NCI-H2227 treated with DMSO at 0.1 percent for 48 hours (cell line): ENCODE results near the gene GRIA1.
"Not testable (repeated sequence)": the region's sequence is repeated elsewhere in the genome, so short reads cannot be mapped to it uniquely, and the experiment has no call there.

Experiments
- DNase-seq: peaks from one replicate; lab custom pipeline; 2025; lab: John Stamatoyannopoulos, UW

GRIA1 gene

GRCh38 chr5:153718713-153719112 lies 228.2 kb downstream of the GRIA1 start:
- no peak for DNase-seq

GRCh38 chr5:153719324-153719723 lies 228.9 kb downstream of the GRIA1 start:
- no peak for DNase-seq

- not testable (repeated sequence) for DNase-seq
Observed at GRCh38 chr5:153723022-153723610, 232.6 kb downstream of the GRIA1 start.

GRCh38 chr5:153742060-153742459 lies 251.6 kb downstream of the GRIA1 start:
- DNase-seq, result no peak

GRCh38 chr5:153744751-153745150 lies 254.3 kb downstream of the GRIA1 start:
- no peak for DNase-seq

- no peak for DNase-seq
Observed at GRCh38 chr5:153745778-153746395, 255.4 kb downstream of the GRIA1 start.

GRCh38 chr5:153746440-153746839 lies 256.0 kb downstream of the GRIA1 start:
- DNase-seq, result no peak

GRCh38 chr5:153748823-153749222 lies 258.4 kb downstream of the GRIA1 start:
- DNase-seq, result no peak

- DNase-seq, result peak; percentile 51
Observed at GRCh38 chr5:153749960-153750359, 259.5 kb downstream of the GRIA1 start.

- no peak for DNase-seq
Observed at GRCh38 chr5:153751251-153751650, 260.8 kb downstream of the GRIA1 start.

- DNase-seq, result no peak
Observed at GRCh38 chr5:153752890-153753289, 262.4 kb downstream of the GRIA1 start.

- peak; percentile 72 for DNase-seq
Observed at GRCh38 chr5:153753645-153754432, 263.4 kb downstream of the GRIA1 start.

GRCh38 chr5:153755913-153756500 lies 265.5 kb downstream of the GRIA1 start:
- DNase-seq, result no peak

- DNase-seq, result no peak
Observed at GRCh38 chr5:153756540-153756939, 266.1 kb downstream of the GRIA1 start.

GRCh38 chr5:153765987-153766386 lies 275.5 kb downstream of the GRIA1 start:
- no peak for DNase-seq

GRCh38 chr5:153767221-153768188 lies 277.0 kb downstream of the GRIA1 start:
- peak; percentile 41 for DNase-seq

GRCh38 chr5:153770066-153770465 lies 279.6 kb downstream of the GRIA1 start:
- no peak for DNase-seq

- DNase-seq, result no peak
Observed at GRCh38 chr5:153774686-153775085, 284.2 kb downstream of the GRIA1 start.

- DNase-seq, result no peak
Observed at GRCh38 chr5:153775923-153776322, 285.5 kb downstream of the GRIA1 start.

GRCh38 chr5:153777681-153778581 lies 287.5 kb downstream of the GRIA1 start:
- DNase-seq, result peak; percentile 53

- peak; percentile 87 for DNase-seq
Observed at GRCh38 chr5:153779836-153780235, 289.4 kb downstream of the GRIA1 start.
